Hypothalamus (tissue), 51 donors: Measurements from ENCODE around the gene CBLN1.

ENCODE experiments used
- DNase-seq, 51 donors: peaks; one replicate each; lab custom pipeline; 2025; lab: John Stamatoyannopoulos, UW

The CBLN1 gene

GRCh38 chr16:49281480-49281842, at the start of gene CBLN1:
Gene CBLN1 (minus strand): TSS chr16:49281838. CDS start chr16:49281465, 373 bp downstream.
- peak in 1 of 51 donors; percentile 43 for DNase-seq

GRCh38 chr16:49330562-49331201, 49.0 kb upstream of the CBLN1 start:
- no peak for DNase-seq

DNA sequence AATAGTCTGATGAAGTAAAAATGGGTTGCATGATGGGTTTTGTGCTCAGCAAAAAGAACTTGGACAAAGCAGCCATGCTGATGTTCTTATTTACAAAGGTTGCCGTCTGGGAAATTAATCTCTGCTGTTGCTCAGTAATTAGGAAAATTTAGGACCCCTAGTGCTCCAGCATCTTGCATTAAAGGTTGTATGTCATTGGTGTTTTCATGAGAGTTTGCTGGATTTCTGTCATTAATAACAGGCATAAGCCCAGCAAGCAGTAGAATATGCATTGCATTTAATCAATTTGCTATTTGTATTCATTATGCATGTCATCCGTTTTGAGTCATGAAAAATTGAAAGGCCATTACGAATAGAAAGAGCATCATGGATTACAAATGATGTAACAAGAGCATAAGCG, 46.7 kb upstream of the CBLN1 start:
- DNase-seq: no peak

DNA sequence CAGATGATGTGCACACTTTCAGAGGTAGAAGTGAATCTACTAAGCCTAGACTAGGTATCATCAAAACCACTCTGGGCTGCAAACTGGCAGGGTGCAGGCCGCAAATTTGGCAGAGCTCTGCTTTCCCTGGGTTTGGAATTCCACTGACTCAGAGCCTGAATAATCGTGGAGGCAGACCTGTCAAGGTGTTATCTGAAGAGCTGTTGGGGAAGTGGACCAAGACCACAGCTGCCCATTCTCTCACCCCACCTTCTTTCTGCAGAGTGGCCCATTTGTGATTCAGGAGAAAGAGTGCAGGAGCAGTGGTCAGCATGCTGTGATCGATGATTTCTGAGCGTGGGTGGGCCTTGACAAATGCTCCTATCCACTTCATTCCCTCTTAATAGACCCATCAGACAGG, 45.8 kb upstream of the CBLN1 start:
- DNase-seq: no peak

DNA sequence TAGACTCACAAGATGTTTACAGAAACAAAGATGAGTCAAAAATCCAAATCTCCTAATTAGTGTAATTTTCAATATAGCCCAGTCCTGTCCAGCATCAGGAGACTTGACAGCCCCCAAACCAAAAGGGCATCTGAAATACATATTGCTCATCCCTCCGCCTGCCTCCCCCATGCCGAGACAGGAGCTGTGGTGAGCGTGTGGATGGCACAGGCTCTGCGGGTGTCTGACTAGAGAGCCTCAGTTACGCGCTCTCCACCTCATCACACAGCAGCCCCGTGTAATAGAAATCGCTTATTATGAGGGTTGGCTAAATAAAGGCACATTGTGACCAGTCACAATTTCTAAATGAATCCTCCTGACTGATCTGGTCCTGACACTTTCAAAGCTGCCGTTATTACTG, 43.1 kb upstream of the CBLN1 start:
- no peak for DNase-seq

DNA sequence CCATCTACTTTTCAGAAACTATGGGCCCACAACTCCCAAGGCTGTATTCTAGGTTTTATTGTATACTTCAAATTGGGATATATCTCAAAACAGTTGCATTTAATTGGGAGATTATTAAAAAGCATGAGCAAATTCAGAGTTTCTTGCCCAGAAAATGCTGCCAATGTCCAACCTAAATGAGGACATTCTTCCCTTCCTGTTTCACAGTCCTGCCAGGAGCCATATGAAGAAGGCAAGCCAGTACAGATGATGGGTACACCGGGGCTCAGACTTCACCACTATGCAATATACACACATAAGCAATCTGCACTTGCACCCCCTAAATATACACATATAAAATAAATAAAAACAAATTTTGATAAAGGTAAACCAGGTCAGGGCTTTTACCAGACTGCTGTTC, 34.0 kb upstream of the CBLN1 start:
- DNase-seq: no peak

DNA sequence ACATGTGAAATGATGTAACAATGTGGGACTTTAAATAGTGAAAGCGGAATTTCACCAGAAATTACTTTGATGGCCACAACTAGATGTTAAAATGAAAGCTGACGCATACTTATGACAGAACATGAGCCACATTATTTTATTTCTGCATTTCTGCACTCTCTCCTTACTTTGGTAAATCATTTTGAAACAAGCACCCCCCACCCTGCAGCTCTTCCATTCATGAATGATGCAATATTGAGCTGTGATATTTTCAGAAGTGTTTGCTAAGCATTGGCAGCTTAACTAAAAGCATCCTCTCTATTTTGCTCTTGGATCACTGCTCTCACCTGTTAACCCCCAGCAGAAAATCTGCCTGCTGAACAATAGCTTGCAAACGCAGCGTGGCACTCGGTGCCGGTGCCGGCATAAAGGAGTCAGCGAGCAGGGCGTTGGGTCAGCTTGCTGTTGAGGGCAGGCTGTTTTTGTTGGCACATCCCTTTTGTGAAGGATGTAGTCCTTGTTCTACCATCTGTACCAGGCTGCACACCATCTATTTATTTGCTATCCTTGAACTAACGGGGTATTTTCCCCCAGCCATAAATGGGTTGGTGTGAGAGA, 30.8 kb upstream of the CBLN1 start:
- peak in 1 of 51 donors; percentile 1 for DNase-seq

DNA sequence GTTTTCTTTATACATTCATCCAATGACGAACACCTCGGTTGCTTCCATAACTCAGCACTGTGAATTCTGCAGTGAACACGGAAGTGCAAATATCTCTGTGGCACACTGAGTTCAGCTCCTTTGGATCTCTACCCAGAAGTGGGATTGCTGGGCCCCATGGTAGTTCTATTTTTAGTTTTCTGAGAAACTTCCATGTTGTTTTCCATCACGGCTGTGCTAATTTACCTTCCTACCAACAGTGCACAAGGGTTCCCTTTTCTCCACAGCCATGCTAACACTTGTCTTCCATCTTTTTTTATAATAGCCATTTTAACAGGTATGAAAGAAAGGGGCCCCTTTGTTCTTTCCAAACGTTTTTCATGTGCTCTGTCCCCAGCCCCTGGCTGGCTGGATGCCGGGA, 30.2 kb upstream of the CBLN1 start:
- DNase-seq: no peak

DNA sequence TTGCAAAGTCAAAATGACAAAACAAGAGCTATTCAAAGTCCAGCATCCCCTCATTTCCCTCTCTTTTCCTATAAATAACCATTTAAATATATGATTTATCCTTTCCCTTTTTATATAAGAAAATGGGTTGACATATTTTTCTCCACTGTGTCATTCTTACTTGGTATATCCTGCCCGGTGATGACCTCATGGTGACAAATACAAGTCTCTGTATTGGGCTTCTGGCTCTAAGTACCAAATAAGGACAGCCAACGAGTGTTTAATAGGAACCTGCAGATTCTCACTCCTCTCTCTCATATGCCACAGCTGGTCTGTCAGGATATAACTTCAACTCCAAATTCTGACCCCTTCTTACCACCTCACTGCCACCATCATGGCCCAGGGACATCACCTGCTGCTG, 25.5 kb upstream of the CBLN1 start:
- no peak for DNase-seq

DNA sequence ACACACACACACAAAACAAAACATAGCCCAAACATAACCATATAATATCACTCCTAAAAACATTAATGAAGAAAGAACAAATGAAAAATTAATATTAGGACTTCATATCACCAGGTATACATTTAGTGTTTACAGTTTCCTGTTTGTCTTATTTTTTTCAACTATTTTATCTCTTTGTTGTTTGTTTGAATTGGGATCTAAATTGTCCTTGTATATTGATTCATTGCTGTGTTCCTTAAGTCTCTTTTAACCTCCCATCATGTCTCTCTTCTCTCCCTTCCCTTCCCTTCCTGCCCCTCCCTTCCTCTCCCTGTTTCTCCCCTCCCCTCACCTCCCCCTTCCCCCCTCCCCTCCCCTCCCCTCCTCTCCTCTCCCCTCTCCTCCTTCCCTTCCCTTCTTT, 23.8 kb upstream of the CBLN1 start:
- no peak for DNase-seq

GRCh38 chr16:49292413-49292812, 10.8 kb upstream of the CBLN1 start:
- DNase-seq: no peak

GRCh38 chr16:49287572-49287971, 5.9 kb upstream of the CBLN1 start:
- no peak for DNase-seq

DNA sequence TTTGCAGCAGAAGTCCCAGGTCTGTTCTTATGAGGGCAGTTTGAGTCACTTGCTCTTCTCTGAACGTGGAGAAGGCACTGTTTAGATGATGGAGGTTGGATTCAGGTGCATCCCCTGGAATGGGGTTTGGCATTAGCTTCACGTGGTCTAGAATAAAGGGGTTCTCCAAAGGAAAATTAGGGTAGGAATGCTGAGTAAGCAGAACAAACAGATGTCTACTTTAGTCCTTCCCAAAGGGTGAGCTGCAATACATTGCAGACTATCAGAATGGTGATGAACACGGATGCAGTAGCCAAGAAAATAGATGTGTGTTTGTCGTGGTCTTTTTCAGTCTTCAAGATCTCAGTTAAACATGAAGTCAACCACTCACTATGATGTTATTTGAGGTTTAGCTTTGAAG, 3.3 kb upstream of the CBLN1 start:
- DNase-seq: no peak

- DNase-seq: no peak
These were observed 1.9 kb upstream of the CBLN1 start for GRCh38 chr16:49283376-49284049.

GRCh38 chr16:49282690-49283375, 1.2 kb upstream of the CBLN1 start:
- DNase-seq: peak in 1 of 51 donors; percentile 7

- DNase-seq: peak in 50 of 51 donors; percentile 27 to 93 (median 79)
These were observed 405 bp upstream of the CBLN1 start for GRCh38 chr16:49281843-49282642.

GRCh38 chr16:49280841-49281371, 732 bp downstream of the CBLN1 start:
- no peak for DNase-seq

GRCh38 chr16:49280105-49280741, 1.4 kb downstream of the CBLN1 start:
- peak in 1 of 51 donors; percentile 7 for DNase-seq

GRCh38 chr16:49278944-49279725, 2.5 kb downstream of the CBLN1 start:
- no peak for DNase-seq

- no peak for DNase-seq
These were observed 3.1 kb downstream of the CBLN1 start for GRCh38 chr16:49278567-49278827.
